Kasumi-1 (cell line): ENCODE measurements around the gene ANKRD13A.
"Not testable (repeated sequence)": the region's sequence is repeated elsewhere in the genome, so short reads cannot be mapped to it uniquely, and the experiment has no call there.

ENCODE experiments used
- DNase-seq, 2 experiments: peaks; one replicate each; lab custom pipeline; 2025; lab: John Stamatoyannopoulos, UW

ANKRD13A gene

GRCh38 chr12:110048242-110049027, 49.2 kb downstream of the ANKRD13A start, which contains the start of gene C12orf76:
Gene C12orf76, minus strand, starts transcription at chr12:110048522. Its CDS starts 27 bp downstream, at chr12:110048495.
- DNase-seq, result peak; percentile 99

GRCh38 chr12:110049034-110049433, 49.8 kb downstream of the ANKRD13A start:
- not testable (repeated sequence) for DNase-seq

DNA sequence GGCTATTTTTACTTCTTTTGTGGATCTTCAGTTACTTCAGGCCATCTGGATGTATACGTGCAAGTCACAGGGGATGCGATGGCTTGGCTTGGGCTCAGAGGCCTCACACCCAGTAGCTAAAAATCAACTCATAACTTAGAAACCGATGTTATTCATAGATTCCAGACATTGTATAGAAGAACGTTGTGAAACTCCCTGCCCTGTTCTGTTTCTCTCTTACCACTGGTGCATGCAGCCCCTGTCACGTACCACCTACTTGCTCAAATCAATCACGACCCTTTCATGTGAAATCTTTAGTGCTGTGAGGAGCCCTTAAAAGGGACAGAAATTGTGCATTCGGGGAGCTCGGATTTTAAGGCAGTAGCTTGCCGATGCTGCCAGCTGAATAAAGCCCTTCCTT, 50.4 kb downstream of the ANKRD13A start:
- DNase-seq, result not testable (repeated sequence)

DNA sequence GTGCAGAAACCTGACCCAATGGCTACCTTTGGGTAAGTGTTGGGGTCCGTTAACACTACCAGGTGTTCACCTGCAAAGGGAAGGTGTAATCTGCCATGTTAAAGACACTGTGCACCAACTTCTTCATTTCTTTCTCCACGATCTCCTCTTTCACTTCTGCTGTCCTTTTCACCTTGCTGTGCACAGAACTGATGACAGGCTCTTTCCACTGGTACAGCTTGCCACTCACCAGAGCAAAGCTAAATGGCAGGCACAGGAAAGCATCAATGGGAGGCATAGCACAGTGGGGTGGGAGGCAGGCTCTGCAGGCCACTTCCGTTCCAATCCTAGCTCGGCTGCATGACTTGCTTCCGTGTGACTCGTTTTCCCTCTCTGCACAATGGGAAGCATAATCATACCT, 51.7 kb downstream of the ANKRD13A start:
- DNase-seq, result no peak

DNA sequence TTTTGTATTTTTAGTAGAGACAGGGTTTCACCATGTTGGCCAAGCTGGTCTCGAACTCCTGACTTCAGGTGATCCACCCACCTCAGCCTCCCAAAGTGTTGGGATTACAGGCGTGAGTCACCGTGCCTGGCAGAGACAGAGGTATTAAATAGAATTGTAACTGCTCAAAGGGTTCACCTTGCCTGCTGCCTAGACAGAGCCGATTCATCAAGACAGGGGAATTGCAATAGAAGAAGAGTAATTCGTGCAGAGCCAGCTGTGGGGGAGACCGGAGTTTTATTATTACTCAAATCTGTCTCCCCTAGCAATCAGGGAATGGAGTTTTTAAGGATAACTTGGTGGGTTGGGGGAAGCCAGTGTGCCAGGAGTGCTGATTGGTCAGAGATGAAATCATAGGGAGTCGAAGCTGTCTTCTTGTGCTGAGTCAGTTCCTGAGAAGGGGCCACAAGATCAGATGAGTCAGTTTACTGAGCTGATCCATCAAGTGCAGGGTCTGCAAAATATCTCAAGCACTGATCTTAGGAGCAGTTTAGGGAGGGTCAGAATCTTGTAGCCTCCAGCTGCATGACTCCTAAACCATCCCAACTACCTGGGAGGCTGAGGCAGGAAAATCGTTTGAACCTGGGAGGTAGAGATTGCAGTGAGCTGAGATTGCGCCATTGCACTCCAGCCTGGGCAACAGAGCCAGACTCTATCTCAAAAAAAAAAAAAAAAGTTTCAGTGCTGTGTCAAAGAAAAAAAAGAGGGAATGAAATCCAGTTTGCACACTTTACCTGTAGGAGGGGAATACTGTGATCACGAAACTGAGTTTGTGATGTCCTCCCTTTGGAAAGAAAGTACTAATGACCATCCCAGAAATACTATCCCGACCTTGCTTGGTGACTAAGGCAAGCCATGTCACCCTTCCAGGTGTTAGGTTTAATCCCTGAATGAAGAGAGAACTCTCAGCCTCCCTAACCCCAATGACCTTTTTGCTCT, 56.4 kb downstream of the ANKRD13A start:
- DNase-seq, result peak; percentile 41 to 48

- not testable (repeated sequence) for DNase-seq
These were observed 57.4 kb downstream of the ANKRD13A start for GRCh38 chr12:110056643-110057042.

- no peak for DNase-seq
These were observed 59.8 kb downstream of the ANKRD13A start for GRCh38 chr12:110058875-110059615.

DNA sequence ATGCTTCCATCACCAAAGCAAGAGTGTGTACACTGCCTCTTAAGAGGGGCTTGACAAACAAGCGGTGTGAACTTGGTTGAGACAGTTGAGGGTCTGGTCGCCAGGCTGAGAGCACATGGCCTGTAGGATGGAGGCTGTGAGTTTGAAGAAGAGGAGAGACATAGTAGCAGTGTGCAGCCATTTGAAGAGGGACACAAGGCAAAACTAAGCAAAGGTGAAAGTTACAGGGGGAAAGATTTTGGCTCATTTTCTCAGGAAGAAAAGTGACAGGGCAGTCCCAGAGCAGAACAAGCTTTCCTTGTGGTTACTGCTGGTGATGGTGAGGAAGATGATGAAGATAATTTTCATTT, 60.4 kb downstream of the ANKRD13A start:
- no peak for DNase-seq

DNA sequence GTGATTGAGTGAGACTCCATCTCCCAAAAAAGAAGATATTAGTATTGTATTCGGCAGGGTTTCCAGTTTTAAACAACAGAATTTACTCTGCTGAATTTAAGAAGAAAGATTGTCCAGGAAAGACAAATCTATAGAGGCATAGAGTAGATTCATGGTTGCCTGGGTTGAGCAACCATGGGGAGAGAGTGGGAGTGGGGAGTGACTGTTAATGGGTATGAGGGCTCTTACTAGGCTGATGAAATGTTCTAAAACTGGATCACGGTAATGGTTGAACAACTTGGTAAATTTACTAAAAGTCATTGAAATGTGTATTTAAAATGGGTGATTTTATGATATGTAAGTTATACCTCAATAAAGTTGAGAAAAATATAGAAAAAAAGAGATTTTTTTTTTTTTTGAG, 63.0 kb downstream of the ANKRD13A start:
- DNase-seq, result no peak

DNA sequence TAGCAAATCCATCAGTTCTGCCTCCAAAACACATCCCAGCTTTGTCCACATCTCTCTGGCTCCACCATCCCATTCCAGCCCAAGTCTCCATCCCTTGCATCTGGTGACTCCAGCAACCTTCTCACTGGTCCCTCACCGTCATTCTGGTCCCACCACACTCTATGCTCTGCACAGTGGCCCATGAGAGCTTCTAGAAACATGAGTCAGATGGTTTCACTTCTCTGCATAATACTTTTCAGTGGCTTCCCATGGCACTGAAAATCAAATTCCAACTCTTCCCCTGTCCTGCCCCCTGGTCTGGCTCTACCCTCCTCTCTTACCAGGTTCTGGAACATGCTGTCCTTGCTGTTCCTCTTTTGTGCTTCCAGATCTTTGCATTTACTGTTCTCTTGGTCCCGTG, 66.3 kb downstream of the ANKRD13A start:
- DNase-seq, result no peak

DNA sequence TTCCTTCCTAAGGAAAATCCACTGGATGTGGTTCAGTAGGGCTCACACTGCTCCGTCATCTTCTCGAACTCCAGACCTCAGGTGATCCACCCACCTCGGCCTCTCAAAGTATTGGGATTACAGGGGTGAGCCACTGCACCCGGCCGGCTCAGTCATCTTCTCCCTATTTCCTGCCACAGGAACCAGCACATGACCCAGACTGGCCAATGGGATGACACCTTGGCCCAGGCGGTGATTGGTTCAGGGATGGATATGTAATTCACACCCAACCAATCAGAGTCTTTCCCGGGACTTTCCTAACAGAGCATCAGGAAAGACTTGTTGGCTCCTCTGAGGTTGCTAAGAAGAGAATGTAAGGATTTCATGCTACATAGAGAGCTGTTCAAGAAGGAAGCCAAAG, 68.3 kb downstream of the ANKRD13A start:
- DNase-seq, result no peak

- not testable (repeated sequence) for DNase-seq
These were observed 68.9 kb downstream of the ANKRD13A start for GRCh38 chr12:110068115-110068514.

DNA sequence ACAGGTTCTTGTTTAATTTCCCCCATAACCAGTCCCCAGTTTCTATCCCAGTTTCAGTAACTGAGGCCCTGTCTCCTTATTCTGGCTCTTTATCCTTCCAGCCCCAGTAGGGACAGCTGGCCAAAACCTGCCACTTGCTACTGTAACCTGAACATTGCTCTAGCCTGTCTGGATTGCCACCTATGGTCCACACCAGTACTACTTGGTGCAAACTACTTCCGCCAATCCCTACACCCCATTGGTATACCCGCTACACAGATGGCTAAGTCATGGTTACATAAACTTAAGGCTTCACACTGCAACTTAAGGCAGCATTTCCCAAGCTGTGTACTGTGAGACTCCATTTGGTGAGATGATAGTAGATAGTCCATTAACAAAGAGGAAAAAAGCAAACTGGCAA, 69.4 kb downstream of the ANKRD13A start:
- no peak for DNase-seq

DNA sequence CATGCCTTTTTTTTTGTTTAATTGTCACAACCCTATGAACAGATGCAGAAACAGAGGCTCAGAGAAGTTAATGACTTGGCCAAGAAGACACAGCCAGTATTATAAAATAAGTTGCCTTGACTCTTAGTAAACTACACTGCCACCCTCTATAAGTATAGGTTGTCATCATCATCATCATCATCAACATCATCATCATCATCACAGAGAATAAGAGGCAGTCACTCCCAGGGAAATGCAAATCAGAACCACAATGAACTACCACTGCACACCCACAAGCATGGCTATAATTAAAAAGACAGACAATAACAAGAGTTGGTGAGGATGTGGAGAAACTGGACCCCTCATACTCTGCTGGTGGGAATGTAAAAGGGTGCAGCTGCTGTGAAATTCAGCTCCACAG, 72.3 kb downstream of the ANKRD13A start:
- DNase-seq, result no peak

DNA sequence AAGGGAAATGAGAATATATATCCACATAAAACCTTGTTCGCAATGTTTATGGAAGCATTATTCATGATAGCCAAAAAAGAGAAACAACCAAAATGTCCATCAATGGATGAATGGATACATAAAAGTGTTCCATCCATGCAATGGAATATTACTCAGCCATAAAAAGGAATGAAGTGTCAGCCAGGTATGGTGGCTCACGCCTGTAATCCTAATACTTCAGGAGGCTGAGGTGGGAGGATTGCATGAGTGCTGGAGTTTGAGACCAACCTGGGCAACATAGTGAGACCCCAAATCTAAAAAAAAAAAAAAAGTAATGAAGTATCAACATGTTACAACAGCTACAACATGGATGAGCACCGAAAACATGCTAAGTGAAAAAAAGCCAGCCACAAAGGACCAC, 72.7 kb downstream of the ANKRD13A start:
- DNase-seq, result no peak

- DNase-seq, result not testable (repeated sequence)
These were observed 73.4 kb downstream of the ANKRD13A start for GRCh38 chr12:110072636-110073035.

DNA sequence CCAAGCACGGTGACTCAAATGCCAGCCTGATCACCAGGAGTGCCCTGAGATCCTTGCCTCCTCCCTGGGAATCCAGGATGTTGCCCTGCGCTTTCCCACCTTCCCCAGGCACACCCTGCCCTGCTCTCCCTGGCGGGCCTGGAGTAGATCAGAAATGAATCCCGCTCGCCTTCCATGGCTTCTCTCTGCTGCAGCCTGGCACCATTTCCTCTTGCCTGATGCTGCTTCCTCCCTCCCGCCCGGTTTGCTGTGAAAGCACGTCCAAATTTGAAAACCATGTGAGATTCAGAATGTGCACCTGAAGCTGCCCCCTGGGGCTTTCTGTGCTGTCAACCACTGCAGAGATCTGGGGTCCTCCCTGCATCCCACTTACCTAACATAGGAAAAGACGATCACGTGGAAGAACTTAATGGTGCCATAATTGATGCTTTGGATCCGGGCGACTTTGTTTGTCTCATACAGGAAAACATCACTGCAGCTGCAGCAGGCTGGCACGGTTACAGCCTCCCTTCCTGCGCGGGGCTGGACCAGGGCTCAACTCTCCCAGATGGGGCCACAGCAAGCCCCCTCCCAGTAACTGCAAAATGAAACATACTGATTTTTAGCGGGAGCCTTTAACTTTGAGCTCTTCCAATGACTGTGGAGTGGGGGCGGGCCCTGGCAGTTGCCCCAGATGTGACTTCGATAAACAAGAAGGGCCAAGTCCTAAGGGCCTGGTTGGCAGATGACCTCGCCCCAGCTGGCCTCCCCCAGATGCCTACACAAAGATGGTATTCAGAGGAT, 74.0 kb downstream of the ANKRD13A start:
- no peak for DNase-seq

DNA sequence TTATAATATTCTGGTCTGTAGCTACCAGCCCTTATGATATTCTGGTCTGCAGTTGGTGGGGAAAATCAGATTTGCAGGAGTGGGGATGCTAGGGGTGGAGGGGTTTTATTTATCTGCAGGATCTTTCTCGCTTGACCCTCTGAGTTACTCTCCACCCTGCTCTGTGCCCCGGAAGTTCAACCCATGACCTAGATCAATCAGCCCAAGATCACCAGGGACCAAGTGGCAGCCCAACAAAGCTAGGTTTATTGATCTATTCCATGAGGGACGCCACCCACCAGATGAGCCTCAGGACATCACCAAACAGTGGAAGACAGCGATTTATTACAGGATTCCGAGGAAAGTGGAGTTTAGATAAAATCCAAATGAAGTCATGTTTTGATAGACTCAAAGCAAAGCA, 74.9 kb downstream of the ANKRD13A start:
- no peak for DNase-seq

- no peak for DNase-seq
These were observed 76.7 kb downstream of the ANKRD13A start for GRCh38 chr12:110075880-110076279.

GRCh38 chr12:110077800-110078199, 78.6 kb downstream of the ANKRD13A start:
- no peak for DNase-seq
